Measurements from ENCODE around the gene LPCAT4.
"Not testable (repeated sequence)": the region's sequence is repeated elsewhere in the genome, so short reads cannot be mapped to it uniquely, and the experiment has no call there.

The LPCAT4 gene

DNA sequence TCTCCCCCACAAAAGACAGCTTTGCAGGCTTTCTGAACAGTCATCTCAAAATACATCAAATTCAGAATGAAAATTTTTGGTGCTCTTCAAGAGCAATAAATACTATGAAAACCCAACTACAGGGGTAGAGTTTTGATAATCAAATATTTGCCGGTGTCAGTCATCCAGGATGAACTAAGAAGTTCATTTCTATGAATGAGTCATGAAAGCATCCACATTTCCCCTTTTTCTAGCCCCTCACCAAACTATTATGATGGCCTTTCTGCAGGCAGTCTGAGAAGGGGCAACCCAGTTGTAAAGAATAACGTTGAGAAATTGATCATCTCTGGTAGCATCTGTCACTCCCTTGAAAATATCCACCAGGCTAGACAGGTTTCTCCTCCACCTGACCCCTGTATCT, 3.1 kb upstream of the LPCAT4 start:
- TF ChIP-seq ZNF274 (IDR thresholded peaks at IDR 0.05; ENCODE audit: low read depth, low read length): no peak
- H3K4me3 ChIP-seq (ENCODE audit: low read length): no peak overlapping the region

DNA sequence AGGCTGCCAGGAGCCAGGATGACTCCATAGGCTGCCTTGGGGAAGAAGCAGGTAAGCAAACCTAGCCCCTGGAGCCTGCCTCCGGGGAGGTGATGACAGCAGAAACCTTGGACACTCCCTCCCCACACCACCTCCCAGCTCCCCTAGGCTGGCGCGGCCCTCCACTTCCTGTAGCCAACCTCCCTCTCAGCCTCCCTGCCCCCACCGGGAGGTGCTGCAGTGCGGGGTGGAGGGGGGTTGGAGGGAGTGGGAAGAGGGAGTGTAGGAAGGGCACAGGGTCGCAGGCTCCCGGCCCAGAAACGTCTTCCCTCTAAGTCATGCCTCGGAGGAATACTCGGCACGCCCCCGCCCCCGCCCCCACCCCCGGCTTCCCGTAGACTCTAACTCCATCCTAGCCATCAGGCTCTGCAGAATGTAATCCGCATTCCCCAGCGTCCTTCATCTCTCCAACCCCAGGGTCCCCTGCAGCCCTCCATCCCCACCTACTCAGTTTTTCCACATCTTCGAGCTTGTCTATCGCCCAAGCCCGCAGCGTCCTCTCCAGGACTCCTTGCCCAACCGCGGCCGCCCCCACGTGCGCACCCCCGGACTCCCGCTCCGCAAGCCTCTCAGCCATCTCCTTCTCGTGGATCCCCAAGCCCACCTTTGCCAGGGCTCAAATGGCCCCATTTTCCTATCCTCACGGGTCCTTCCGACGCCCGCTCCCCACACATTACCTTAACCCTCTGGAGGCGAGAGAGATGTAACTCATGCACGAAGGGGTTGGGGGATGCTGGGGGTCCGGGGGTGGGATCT, 528 bp downstream of the LPCAT4 start:
- TF ChIP-seq ZNF274 (IDR thresholded peaks at IDR 0.05; ENCODE audit: low read depth, low read length): no peak
- H3K4me3 ChIP-seq (ENCODE audit: low read length): peak overlapping the region; percentile 82

DNA sequence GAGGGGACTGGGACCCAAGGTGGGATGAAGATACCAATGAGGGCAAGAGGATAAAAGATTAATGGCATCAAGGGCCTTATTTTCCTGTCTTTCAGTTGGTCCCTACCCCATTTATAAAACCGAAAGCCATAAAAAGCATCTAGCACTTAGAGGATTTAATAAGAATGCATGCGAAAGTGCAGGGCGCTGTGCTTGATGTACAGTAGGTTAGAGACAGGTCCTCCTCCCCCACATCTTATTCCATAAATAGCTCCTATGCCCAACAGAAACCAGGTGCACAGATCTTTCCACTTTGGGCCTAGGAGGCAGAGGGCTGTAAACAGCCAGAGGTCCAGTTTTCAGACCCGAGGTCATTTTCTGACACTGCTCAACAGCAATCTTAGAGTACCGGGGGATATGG, 1.2 kb downstream of the LPCAT4 start:
- TF ChIP-seq ZNF274 (IDR thresholded peaks at IDR 0.05; ENCODE audit: low read depth, low read length): no peak

DNA sequence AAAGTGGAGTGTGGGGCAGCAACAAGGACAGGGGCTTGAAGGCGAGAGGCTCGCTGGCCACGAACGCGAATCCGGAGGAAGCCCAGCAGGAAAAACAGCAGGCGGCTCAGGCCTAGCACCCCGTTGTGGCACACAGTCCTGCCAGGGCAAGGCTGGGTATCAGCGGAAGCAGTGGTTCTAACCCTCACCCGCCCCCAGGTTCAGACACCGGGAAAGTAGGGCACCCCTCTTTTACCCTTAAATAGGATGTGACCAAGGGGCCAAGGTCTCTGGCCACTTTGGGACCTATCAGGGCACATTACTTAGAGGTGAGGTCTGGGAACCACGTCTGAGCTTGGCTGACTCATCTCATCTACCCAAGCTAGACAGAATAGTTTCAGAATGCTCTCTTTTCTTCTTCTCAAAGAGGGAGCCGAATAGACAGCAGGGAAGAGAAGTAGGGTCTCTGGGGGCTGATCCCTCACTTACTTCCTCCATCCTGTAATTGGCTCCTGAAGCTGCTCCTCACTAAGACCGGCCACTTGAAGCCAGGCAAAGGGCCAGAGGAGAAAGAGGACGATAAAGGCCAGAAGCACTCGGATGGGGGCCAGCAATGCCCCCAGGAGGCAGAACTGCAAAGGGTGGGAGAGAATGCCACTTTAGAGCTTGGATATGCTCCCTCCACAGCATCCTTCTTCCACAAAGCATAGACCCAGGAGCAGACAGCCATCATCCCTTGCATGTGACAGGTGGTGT, 1.7 kb downstream of the LPCAT4 start:
- TF ChIP-seq ZNF274 (IDR thresholded peaks at IDR 0.05; ENCODE audit: low read depth, low read length): no peak
- H3K4me3 ChIP-seq (ENCODE audit: low read length): peak overlapping the region; percentile 82; the same call in 1 of the 2 replicates

More for the DNA sequence above, 1.2 kb downstream of the LPCAT4 start:
- peak overlapping the region; percentile 82; the same call in 1 of the 2 replicates for H3K4me3 ChIP-seq (ENCODE audit: low read length)

DNA sequence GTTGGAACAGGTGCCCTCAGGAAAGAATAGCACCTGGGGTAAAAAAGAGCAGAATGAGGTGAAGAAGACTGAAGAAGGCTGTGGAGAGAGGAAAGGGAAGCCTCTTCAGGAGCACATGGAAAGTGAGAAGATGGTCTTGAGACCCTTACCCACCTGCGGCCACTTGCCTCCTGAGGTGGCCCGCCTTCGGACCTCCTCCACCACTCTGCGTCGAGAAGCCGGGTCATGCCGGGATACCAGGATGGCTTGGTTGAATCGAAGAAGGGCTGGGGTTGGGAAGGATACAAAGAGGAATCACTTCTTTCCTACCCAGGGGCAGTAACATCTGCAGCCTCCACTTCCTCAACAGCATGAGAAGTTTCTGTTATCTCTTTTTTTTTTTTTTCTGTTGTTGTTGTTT, 3.0 kb downstream of the LPCAT4 start:
- TF ChIP-seq ZNF274 (IDR thresholded peaks at IDR 0.05; ENCODE audit: low read depth, low read length): no peak
- no peak overlapping the region for H3K4me3 ChIP-seq (ENCODE audit: low read length)

DNA sequence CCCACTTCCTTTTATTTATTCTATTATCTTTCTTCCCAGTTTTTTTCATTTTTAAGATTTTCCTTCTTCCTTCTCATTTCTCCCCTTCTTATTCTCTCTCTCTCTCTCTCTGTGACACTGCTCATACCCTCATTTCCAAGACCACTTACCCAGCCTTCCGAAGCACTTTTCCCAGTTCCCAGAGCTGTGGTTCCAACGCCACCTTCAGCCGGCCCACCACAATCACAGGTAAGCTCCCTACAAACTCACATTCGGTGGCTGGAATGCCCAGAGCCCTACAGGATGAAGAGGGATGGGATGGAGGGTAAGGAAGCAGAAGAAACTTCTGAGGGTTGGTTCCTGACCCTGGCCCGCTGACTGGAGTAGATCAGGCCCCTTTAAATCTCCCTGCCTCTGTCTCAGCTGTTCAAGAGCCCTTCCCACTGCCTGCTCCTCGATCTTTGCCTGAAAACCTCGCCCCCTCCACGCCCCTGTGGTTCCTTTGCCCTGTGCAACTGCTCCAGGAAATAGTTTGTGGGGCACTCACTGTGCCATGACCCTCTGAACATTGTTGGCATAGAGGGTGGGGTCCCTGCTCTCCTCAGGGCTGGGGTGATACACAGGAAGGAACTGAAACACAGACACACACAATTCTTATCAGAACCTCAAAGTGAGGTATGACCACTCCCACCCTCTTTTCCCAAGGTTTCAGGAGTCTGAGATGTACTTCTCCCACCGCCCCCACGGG, 4.8 kb downstream of the LPCAT4 start:
- TF ChIP-seq ZNF274 (IDR thresholded peaks at IDR 0.05; ENCODE audit: low read depth, low read length): no peak
- no peak overlapping the region for H3K4me3 ChIP-seq (ENCODE audit: low read length)

DNA sequence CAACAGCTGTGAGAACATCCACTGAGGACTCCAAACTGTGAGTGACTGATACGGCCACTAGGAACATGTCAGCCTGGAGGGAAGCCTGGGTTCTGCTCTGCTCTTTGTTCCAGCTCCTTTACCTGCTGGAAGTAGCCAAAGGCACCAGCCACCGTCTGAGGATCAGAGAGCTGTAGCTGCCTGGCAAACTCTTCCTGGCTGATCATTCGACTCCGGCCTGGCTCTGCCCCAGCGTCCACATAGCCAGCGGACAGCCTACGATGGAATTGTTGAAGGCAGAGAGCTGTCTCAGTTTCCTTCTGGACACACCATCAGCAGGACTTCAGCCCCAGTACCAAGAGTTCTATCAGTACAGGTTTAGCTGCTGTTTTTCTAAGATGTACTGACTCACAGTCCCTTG, 5.7 kb downstream of the LPCAT4 start:
- no peak overlapping the region for H3K4me3 ChIP-seq (ENCODE audit: low read length)
- no peak for TF ChIP-seq ZNF274 (IDR thresholded peaks at IDR 0.05; ENCODE audit: low read depth, low read length)

DNA sequence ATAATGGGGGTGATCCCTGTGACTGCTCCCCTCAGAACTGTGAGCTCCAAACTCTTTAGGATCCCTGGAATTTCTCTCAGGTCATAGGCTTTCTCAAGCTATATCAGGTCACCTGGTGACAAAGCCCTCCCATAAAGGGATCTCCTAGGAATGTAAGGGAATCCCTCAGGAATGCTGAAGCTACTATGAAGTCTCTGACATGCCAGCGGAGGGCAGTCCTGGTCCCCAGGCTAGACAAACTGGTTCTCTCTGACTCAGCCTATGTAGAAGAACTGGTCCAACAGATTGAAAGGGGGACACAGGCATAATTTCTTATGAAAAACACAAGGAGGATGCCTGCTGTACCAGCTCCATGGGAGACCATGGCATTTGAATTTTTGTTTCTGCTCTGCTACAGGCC, 6.7 kb downstream of the LPCAT4 start:
- no peak for TF ChIP-seq ZNF274 (IDR thresholded peaks at IDR 0.05; ENCODE audit: low read depth, low read length)
- H3K4me3 ChIP-seq (ENCODE audit: low read length): no peak overlapping the region

DNA sequence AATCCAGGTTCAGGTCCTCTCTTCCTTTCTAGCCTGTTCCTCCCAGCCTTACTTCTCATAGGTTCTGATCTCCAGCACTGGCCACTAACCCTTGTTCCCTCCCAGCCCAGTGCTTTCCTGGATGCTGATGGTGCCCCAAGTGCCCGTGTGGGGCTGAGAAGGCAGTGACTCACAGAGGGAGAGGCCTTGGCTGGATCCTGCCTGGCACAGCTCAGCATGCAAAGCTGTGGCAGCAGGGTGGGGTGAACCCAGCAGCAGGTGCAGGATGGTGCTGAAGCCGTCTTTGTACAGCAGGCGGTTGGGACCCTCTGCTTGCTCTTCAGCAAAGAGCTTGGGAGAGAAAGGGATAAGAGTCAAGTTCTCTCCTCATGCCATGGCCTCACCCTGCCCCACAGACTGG, 7.6 kb downstream of the LPCAT4 start:
- H3K4me3 ChIP-seq (ENCODE audit: low read length): no peak overlapping the region
- TF ChIP-seq ZNF274 (IDR thresholded peaks at IDR 0.05; ENCODE audit: low read depth, low read length): no peak

DNA sequence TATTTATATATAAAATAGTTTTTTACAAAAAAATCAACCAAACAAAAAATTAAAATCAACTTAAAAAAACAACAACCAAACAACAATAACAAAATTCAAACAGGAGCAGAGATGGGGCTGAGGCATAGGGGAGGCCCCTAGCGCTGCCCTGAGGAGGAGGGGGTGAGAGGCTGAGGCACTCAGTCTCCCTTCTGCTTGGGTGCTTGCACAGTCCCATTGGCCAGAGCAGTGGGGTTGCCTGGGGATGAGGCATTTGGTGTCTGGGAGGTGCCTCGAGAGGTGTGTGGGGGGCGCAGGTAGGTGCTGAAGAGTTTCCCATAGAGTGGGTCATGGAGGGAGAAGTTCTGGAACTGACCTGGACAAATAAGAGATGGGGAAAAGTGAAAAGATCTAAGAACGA, 8.0 kb downstream of the LPCAT4 start:
- TF ChIP-seq ZNF274 (IDR thresholded peaks at IDR 0.05; ENCODE audit: low read depth, low read length): no peak
- no peak overlapping the region for H3K4me3 ChIP-seq (ENCODE audit: low read length)

DNA sequence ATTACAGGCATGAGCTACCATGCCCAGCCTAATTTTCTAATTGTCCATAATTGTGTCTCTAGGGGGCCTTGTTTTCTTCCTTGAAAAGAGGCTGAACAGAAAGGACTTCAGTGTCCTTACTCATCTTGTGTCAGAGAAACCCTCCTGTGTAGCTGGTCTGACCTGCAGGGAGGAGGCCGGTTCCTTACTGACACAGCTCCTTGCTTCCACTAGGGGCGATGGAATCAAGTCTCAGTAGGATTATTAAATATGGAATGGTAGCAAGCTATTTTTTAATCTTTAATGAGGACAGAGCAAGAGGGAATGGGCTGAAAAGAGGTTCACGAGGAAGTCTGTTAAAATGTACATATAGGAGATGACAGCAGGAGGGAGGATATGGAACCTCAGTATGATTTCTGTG, 8.6 kb downstream of the LPCAT4 start:
- H3K4me3 ChIP-seq (ENCODE audit: low read length): no peak overlapping the region
- no peak for TF ChIP-seq ZNF274 (IDR thresholded peaks at IDR 0.05; ENCODE audit: low read depth, low read length)

DNA sequence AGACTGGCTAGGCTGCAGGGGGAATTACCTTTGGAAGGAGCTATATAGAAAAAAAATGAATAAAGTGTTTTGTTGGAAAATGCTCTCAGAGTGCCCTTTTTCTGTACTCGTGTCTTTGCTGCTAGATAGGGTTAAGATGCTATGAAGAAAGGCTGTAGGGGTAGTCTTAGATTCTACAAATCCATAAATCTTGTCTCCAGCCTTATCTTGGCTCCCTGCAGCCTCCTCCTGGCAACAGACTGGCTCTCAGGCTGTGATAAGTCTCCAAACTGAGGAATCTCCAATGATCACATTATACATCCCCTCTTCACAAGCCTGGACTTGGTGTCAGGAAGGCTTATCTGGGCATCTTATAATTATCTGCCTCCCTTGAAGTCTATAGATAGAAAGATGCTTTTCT, 9.3 kb downstream of the LPCAT4 start:
- no peak for TF ChIP-seq ZNF274 (IDR thresholded peaks at IDR 0.05; ENCODE audit: low read depth, low read length)
- H3K4me3 ChIP-seq (ENCODE audit: low read length): no peak overlapping the region

DNA sequence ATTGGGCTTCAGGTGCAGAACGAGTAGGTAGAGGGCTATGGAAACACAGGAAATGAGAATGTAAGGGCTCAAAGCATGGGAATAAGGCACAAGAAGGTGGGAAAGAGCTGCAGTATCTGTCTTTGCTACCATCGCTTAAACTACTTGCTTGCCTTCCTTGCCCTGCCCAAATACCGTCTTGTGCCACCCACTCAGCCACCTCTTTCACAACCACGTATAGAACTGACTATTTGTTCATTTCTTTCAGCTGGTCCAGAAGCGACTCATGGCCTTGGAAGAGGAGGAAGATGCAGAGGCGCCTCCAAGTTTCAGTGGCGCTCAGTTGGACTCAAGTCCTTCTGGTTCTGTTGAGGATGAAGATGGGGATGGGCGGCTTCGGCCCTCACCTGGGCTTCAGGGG, 11.8 kb downstream of the LPCAT4 start:
- no peak for TF ChIP-seq ZNF274 (IDR thresholded peaks at IDR 0.05; ENCODE audit: low read depth, low read length)
- H3K4me3 ChIP-seq (ENCODE audit: low read length): no peak overlapping the region

DNA sequence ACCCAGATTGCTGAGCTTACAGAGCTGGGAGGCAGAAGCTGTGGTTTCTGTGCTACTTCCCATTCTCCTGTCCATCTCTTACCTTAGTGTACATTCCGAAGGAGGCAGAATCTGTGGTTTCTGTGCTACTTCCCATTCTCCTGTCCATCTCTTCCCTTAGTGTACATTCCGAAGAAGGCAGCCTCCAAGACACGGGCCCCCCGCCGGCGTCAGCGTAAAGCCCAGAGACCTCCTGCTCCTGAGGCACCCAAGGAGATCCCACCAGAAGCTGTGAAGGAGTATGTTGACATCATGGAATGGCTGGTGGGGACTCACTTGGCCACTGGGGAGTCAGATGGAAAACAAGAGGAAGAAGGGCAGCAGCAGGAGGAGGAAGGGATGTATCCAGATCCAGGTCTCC, 12.7 kb downstream of the LPCAT4 start:
- no peak overlapping the region for H3K4me3 ChIP-seq (ENCODE audit: low read length)
- TF ChIP-seq ZNF274 (IDR thresholded peaks at IDR 0.05; ENCODE audit: low read depth, low read length): no peak

DNA sequence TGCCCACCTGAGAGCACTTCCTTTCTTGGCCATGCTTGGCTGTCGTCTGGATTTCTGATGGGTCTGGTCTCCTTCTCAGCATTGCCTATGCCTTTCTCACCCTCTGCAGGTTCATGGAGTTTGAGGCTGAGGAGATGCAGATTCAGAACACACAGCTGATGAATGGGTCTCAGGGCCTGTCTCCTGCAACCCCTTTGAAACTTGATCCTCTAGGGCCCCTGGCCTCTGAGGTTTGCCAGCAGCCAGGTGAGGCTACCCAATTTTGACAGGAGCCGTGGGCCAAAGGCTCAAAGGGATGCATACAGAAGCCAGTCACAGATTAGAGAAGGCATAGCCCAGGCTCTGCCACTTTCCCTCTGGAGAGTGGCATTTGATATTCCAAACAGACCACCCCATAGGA, 13.4 kb downstream of the LPCAT4 start:
- no peak for TF ChIP-seq ZNF274 (IDR thresholded peaks at IDR 0.05; ENCODE audit: low read depth, low read length)
- H3K4me3 ChIP-seq (ENCODE audit: low read length): no peak overlapping the region

DNA sequence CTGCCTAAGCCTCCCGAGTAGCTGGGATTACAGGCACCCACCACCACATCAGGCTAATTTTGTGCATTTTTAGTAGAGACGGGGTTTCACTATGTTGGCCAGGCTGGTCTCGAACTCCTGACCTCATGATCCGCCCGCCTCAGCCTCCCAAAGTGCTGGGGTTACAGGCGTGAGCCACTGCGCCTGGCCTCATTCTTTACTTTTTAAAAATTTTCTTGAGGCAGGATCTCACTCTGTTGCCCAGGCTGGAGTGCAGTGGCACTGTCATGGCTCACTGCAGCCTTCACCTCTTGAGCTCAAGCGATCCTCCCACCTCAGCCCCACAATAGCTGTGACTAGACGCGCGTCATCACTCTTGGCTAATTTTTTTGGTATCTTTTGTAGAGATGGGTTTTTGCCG, 14.0 kb downstream of the LPCAT4 start:
- H3K4me3 ChIP-seq (ENCODE audit: low read length): not testable (repeated sequence)

Measured in GM08714 (cell line).